Measurements from ENCODE around the gene UNK. TPM values are rescaled to one million over a fixed set of nuclear protein-coding genes. Genes with fewer than 3 reads are reported as not detected.

Gene UNK
- total and polyA plus RNA-seq, 2 of the 13 experiments (the other 11 are each of a cell fraction or from before 2014, with no cell fraction given), result 31.6 to 33.0 TPM

DNA sequence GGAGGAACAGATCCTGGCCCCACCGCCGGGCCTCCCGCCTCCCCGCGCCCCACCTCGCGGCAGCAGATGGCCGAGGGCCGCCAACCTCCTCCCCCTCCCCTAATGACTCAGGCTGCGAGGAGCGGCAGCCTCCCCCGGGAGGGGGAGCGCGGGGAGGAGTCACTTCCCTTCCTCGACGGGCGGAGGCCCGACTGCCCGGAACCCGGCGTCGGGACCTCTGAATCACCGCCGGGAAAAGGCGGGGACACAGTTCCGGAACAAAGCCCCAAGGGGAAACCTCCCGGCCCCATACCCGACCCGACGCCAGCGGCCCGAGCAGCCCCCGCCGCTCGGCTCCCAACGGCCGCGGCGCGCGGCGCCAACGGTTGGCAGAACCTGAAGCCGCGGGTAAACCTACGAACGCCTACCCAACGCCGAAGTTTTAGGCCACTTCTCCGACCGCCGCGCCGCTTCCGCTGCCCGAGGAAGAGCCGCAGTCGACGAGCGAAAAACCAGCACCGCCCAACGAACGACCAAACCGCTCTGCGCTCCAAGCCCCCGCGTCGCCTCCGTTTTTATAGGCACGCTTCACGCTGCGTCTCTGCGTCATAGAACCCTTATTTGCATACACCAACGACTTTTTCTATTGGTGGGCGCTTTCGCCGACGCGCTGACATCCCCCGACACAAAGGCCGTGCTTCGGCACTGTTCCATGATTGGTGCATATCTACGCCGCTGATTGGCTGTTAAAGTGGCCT lies 5.2 kb upstream of the UNK start (continued):
- TF ChIP-seq, protein P1, sequence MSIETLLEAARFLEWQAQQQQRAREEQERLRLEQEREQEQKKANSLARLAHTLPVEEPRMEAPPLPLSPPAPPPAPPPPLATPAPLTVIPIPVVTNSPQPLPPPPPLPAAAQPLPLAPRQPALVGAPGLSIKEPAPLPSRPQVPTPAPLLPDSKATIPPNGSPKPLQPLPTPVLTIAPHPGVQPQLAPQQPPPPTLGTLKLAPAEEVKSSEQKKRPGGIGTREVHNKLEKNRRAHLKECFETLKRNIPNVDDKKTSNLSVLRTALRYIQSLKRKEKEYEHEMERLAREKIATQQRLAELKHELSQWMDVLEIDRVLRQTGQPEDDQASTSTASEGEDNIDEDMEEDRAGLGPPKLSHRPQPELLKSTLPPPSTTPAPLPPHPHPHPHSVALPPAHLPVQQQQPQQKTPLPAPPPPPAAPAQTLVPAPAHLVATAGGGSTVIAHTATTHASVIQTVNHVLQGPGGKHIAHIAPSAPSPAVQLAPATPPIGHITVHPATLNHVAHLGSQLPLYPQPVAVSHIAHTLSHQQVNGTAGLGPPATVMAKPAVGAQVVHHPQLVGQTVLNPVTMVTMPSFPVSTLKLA (IDR thresholded peaks at IDR 0.05), result 0 out of 2 replicates have a peak, but pooled peaks have one; percentile 38
- TF ChIP-seq ZNF883 (CRISPR knock-in tag; IDR thresholded peaks at IDR 0.05; ENCODE audit: not compliant biosample characterization), result peak; percentile 98
- no peak; the same call in 1 of the 2 replicates for TF ChIP-seq MTF2 (CRISPR knock-in tag; IDR thresholded peaks at IDR 0.05; ENCODE audit: borderline replicate concordance)
- TF ChIP-seq, protein P2, sequence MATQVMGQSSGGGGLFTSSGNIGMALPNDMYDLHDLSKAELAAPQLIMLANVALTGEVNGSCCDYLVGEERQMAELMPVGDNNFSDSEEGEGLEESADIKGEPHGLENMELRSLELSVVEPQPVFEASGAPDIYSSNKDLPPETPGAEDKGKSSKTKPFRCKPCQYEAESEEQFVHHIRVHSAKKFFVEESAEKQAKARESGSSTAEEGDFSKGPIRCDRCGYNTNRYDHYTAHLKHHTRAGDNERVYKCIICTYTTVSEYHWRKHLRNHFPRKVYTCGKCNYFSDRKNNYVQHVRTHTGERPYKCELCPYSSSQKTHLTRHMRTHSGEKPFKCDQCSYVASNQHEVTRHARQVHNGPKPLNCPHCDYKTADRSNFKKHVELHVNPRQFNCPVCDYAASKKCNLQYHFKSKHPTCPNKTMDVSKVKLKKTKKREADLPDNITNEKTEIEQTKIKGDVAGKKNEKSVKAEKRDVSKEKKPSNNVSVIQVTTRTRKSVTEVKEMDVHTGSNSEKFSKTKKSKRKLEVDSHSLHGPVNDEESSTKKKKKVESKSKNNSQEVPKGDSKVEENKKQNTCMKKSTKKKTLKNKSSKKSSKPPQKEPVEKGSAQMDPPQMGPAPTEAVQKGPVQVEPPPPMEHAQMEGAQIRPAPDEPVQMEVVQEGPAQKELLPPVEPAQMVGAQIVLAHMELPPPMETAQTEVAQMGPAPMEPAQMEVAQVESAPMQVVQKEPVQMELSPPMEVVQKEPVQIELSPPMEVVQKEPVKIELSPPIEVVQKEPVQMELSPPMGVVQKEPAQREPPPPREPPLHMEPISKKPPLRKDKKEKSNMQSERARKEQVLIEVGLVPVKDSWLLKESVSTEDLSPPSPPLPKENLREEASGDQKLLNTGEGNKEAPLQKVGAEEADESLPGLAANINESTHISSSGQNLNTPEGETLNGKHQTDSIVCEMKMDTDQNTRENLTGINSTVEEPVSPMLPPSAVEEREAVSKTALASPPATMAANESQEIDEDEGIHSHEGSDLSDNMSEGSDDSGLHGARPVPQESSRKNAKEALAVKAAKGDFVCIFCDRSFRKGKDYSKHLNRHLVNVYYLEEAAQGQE (IDR thresholded peaks at IDR 0.05; ENCODE audit: borderline replicate concordance in 1 of 2, low read depth in 1 of 2, low read length in 2 of 2), result peak in 1 of 2 experiments; percentile 78; a peak in 1 of 4 replicates
- 0 out of 2 replicates have a peak, but pooled peaks have one; percentile 52 for TF ChIP-seq FIP1L1 (IDR thresholded peaks at IDR 0.05; ENCODE audit: borderline replicate concordance, insufficient read depth, low read depth, low read length)
- TF ChIP-seq SMAD3 (CRISPR knock-in tag; IDR thresholded peaks at IDR 0.05), result peak; percentile 92; the same call in 1 of the 2 replicates
- TF ChIP-seq, protein P3, sequence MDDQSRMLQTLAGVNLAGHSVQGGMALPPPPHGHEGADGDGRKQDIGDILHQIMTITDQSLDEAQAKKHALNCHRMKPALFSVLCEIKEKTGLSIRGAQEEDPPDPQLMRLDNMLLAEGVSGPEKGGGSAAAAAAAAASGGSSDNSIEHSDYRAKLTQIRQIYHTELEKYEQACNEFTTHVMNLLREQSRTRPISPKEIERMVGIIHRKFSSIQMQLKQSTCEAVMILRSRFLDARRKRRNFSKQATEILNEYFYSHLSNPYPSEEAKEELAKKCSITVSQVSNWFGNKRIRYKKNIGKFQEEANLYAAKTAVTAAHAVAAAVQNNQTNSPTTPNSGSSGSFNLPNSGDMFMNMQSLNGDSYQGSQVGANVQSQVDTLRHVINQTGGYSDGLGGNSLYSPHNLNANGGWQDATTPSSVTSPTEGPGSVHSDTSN (CRISPR knock-in tag; IDR thresholded peaks at IDR 0.05; ENCODE audit: borderline replicate concordance), result peak; percentile 57; the same call in 1 of the 2 replicates
- TF ChIP-seq, protein P4, sequence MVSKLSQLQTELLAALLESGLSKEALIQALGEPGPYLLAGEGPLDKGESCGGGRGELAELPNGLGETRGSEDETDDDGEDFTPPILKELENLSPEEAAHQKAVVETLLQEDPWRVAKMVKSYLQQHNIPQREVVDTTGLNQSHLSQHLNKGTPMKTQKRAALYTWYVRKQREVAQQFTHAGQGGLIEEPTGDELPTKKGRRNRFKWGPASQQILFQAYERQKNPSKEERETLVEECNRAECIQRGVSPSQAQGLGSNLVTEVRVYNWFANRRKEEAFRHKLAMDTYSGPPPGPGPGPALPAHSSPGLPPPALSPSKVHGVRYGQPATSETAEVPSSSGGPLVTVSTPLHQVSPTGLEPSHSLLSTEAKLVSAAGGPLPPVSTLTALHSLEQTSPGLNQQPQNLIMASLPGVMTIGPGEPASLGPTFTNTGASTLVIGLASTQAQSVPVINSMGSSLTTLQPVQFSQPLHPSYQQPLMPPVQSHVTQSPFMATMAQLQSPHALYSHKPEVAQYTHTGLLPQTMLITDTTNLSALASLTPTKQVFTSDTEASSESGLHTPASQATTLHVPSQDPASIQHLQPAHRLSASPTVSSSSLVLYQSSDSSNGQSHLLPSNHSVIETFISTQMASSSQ (IDR thresholded peaks at IDR 0.05; ENCODE audit: low read depth), result peak; percentile 54; the same call in 1 of the 2 replicates
- TF ChIP-seq, protein P4 (CRISPR knock-in tag; IDR thresholded peaks at IDR 0.05; ENCODE audit: borderline replicate concordance), result peak; percentile 62
- TF ChIP-seq ZEB1 (IDR thresholded peaks at IDR 0.05; ENCODE audit: insufficient replicate concordance, low read depth), result peak; percentile 49
- no peak for TF ChIP-seq RORA (CRISPR knock-in tag; IDR thresholded peaks at IDR 0.05)
- 0 out of 2 replicates have a peak, but pooled peaks have one; percentile 51 for TF ChIP-seq SMAD9 (CRISPR knock-in tag; IDR thresholded peaks at IDR 0.05)
- no peak for TF ChIP-seq NR2F6 (IDR thresholded peaks at IDR 0.05)
- 0 out of 2 replicates have a peak, but pooled peaks have one; percentile 34 for TF ChIP-seq NR2F6 (CRISPR knock-in tag; IDR thresholded peaks at IDR 0.05)
- TF ChIP-seq TAF1 (CRISPR knock-in tag; IDR thresholded peaks at IDR 0.05), result peak; percentile 99
- TF ChIP-seq HDAC1 (CRISPR knock-in tag; IDR thresholded peaks at IDR 0.05), result peak; percentile 83; the same call in 1 of the 2 replicates
- peak; percentile 98 for TF ChIP-seq ETV6 (CRISPR knock-in tag; conservative IDR thresholded peaks at IDR 0.05)

Measured in HepG2 (cell line).